GM21723 (cell line): ENCODE results near the gene FBLN5.
"Not testable (repeated sequence)": the region's sequence is repeated elsewhere in the genome, so short reads cannot be mapped to it uniquely, and the experiment has no call there.

Experiments
- ATAC-seq: cut with Tn5 transposase; IDR thresholded peaks from one replicate; pipeline ENCODE4 v1.9.1; 2021; ENCODE audit warnings: mild to moderate bottlenecking, moderate library complexity; ENCODE audit not compliant: unreplicated experiment

The FBLN5 gene

GRCh38 chr14:91888641-91889476 is 58.6 kb downstream of the FBLN5 start:
- ATAC-seq = no peak

DNA sequence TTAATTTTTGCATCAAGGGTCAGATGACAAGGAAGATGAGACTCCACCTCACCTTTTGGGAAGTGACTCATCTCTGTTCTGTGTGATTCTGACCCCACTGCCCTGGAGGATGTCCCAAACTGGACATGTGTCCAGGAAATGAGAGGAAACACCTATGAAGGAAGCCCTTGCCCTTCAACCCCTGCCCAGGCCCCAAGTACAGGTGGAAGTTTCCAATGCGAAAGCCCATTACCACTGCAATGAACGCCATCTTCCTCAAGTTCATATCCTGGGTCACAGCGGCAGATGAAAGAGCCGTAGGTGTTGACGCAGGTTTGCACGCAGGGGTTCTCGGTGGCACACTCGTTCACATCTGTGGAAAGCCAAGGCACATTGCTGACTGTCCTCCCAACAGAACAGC is 60.5 kb downstream of the FBLN5 start:
- ATAC-seq = no peak

DNA sequence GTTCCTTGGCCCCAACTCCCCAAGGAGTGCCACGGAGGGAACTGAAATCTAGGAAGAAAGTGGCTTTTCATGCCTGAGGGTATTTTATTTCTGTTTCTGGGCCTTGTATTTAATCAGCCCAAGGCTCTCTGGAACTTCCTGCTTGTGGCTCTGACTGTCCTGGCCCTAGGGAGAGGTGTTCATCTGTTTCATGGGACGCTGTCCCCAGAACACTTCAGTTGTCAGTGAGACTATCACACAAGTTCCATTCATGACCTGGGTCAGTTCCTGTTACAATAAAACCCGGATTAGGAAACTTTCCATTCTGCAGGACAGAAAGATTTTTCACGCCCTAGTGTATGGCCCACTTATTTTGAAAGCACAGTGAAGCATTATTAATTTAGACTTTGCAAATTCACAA is 61.7 kb downstream of the FBLN5 start:
- no peak for ATAC-seq

DNA sequence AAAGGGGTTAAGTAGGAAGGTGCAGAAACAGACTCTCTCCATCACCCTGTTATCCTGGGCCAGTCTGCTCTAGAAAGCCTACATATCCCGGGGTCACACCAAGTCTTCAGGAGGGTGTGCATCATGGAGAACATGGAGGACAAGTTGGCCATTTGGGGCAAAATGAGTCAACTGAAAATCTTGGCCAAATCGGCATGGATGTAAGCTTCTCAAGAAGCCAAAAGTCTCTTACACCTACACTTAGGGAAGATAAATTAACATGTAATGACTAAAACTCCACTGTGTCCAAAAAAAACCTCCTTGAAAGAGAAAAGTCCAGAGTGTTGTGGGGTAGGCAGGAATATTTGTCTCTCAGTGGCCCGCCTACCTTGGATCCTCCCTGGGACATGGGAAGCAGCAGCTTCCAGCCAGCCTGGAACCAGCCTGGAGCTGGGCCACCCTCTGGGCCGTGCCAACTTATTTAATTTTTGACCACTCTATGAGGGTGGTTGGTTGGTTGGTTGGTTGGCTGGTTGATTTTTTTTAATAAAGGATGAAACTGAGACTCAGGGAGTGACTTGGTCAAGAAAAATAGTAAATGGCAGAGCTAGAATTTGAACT is 62.3 kb downstream of the FBLN5 start:
- ATAC-seq = no peak

- ATAC-seq = no peak
These were observed 62.8 kb downstream of the FBLN5 start for GRCh38 chr14:91884664-91885063.

DNA sequence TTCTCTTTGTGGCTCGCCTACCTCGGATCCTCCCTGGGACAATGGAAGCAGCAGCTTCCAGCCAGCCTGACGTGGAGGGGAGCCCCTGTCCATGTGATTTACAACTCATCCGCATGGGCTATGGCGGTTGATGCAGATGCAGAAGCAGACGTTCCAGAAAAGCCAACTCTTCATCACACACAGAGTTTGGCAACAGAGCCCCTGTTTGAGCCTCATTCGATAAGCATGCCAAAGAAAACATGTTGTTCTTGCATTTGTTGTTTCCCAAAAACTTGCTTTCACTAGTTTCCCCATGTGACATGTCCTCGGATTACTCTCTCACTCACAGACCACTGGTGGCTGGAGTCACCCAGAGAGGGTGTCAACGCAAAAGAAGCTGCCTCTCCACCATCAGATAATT is 63.7 kb downstream of the FBLN5 start:
- ATAC-seq = no peak

GRCh38 chr14:91882776-91883175 is 64.7 kb downstream of the FBLN5 start:
- ATAC-seq = no peak

DNA sequence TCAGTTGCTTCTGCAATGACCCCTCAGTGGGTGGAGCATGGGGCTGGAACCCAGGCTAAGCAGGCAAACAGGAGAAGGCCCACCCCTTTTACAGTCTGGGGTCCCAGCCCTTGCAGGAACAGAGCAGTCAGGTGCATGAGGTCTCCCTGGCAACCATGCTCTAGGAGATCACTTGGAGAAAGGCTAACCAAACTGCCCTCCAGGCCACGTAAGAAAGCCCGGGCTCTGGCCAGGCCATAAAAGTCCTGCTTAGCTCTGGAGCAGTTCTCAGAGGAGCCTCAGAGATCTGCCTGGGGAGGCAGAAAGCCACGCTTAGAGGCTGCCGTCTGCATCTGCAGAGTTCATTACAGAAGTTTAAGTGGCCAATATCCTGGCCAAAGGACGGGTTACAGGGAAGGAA is 65.1 kb downstream of the FBLN5 start:
- no peak for ATAC-seq

DNA sequence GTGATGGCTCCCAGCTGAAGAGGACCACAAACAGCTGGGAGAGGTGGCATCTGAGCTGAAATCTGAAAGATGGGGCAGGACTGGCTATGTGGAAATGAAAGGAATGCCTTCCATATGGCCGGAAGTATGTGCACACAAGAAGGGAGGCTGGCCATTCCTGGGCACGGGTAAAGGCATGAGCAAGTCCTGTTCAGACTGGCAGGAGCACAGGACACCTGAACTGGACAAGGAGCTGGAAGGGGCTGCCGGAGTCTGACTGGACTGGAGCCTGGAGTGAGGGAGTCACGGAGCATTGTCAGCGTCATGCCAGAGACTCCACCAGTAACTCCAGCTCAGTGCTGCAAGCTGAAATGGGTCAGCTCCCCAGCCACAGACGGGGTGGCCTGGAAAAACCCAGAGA is 68.3 kb downstream of the FBLN5 start:
- no peak for ATAC-seq

DNA sequence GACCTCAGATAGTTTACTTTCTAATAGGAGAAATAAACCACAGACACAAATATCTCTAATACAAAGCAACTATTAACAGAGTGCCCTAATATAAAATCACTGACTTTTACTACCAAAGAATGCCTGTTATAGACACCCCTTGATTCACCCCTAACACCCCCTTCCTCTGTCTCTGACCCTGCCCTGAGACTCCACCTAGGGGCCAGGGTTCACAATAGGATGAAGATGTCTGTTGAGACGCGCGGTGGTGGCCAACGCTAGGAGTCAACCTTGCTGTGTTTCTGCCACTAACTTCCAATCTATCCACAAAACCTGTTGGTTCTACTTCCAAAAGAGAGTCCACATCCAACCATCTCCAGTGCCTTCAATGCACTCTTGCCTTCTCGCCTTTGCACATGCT is 69.2 kb downstream of the FBLN5 start:
- ATAC-seq = no peak

DNA sequence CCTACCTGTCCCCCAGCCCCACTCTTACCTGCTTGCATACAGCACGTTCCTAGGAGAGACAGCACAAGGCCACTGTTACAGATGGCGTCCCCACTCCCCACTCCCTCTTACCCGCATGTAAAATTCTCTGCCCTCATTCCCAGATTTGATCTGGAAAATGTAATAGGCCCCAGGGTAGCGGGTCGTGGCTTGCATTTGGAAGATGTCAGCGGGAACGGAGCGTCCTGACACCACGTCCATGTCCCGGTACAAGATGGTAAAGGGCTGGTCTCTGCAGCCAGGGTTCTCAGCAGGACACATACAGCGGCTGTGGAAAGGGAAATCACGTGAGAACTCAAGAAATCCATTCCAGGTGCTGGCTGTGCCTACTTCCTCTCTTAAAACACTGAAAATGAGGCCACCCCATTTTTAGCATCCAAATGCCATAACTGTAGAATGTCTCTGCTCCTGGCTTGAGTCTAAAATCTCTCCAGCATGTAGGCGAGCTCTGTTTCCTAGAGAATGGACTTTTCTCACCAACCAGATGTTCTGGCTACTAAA is 70.0 kb downstream of the FBLN5 start:
- ATAC-seq = no peak

DNA sequence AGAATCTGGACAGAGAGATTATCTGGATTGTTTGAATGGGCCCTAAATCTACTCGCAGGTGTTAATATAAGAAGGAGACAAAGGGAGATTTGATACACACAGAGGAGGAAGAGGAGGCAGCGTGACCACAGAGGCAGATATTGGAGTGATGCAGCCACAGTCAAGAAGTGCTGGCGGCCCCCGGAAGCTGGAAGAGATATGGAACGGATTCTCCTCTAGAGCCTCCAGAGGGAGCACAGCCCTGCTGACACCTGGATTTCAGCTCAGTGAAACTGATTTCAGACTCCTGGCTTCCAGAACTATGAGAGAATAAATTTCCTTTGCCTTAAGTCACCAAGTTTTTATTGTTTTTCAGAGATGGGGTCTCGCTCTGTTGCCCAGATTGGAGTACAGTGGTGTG is 71.0 kb downstream of the FBLN5 start:
- ATAC-seq = no peak

GRCh38 chr14:91875525-91876286 is 71.8 kb downstream of the FBLN5 start:
- ATAC-seq = no peak

- peak; percentile 73 for ATAC-seq
These were observed 73.8 kb downstream of the FBLN5 start for GRCh38 chr14:91873471-91874415.

DNA sequence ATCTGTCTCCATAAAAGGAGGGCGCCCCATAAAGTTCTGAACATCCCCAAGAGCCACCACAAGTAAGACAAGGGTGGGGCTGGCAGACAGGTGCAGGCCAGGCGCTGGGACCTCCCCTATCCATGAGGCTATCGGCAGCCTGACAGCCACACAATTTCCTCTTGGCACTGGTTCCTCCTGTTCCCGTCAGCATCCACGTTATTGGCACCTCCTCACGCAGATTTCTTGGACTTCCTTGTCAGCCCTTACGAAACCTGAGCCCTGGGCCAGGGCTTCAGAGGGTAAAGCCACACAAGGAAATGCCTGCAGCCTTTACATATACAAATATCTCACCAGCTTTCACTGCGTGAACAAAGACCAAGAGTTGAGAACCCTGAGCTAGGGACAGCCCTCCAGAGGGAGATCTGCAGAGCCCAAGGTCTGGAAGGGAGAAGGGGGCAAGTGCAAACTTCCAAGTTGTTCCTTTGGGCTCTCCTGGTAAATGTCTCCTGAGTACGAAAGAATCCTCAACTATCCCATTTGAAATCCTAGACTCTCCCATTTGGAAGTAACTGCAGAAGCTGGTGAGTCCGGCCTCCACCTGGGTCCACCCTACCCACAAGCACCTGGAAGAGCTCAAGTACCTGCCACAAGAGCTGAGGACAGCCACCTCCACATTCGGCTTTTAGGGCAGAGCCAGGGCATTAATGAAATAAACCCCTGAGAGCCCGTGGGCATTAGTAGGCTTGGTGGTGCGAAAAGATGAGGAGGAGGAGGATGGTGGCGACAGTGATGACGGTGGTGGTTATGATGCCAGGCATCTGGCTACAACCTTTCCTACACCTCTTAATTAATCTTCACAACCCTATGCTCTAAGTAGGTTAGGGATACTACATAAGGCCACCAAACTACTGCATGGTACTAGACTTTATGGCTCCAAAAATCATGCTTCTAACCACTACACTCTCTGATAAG is 74.7 kb downstream of the FBLN5 start:
- peak; percentile 20 for ATAC-seq

DNA sequence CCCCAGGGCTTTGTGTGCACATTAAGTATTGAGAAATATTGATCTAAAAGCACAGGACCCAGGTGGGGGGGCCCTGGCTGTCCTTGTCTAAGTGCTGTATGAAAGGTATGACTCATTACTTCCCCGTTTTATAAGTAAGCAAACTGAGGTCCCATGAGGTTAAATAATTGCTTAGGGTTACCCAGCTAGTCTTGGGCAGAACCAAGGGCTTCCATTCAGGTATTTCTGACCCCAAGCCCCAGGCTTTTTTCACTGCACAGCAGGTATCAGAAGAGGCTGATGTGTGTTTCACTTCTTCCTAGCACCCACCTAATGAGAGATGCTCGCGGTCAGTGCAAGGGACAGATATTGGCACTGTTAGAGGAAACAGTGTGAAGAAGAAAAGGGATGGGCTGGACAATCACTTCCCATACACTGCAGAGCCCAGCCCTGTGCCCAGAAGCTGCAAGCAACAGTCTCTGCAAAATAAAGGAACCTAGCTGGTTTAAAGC is 75.4 kb downstream of the FBLN5 start:
- ATAC-seq = no peak

- ATAC-seq = not testable (repeated sequence)
These were observed 76.1 kb downstream of the FBLN5 start for GRCh38 chr14:91871401-91871800.

DNA sequence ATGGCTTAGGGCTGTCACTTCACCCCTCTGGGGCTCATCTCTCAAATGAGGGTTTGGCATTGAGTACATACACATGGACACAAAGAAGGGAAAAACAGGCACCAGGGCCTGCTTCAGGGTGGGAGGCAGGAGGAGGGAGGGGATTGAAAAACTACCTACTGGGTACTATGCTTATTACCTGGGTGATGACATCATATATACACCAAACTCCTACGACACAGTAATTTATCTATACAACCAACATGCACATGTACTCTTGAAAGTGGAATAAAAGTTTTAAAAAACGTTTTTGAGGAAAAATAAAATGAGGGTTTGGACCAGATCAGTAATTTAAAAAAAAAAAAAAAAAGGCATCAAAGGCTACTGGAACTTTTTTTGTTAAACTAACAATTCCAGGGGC is 76.6 kb downstream of the FBLN5 start:
- ATAC-seq = no peak

DNA sequence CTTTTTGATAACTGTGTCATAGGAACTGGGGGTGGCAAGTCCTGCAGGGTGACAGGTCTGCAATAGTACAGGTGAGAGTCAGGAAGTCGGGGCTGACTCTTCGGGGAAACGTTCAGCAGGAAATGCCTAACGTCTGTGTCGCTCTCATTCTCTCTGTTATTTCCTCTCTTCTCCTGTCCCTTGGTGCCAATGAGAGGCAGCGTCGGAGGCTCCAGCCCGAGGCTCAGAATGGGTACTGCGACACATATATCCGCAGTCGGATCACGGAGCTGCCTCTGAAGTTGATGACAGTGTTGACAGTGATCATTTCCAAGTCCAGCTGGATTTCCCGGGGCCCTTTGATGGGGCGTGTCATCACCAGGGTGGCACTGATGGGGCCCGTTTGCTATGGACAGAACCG is 77.5 kb downstream of the FBLN5 start:
- ATAC-seq = no peak
